GM12878 (cell line): ENCODE results near the gene GAL. TPM values are rescaled to one million over a fixed set of nuclear protein-coding genes. Genes with fewer than 3 reads are reported as not detected.

Experiments
- CBFB ChIP-seq: IDR thresholded peaks from 2 replicates; pipeline ENCODE4 v1.6.1; 2016; ENCODE audit warnings: antibody characterized with exemption, low read depth
- EZH2 ChIP-seq: IDR thresholded peaks from 2 replicates; pipeline ENCODE4 v1.6.1; 2012; ENCODE audit warnings: low read depth, mild to moderate bottlenecking, control low read depth, inconsistent platforms, low read length, borderline replicate concordance; ENCODE audit not compliant: control insufficient read depth
- JUND ChIP-seq: IDR thresholded peaks from 2 replicates; pipeline ENCODE4 v1.6.1; 2012; ENCODE audit warnings: low read depth, mild to moderate bottlenecking, low read length, improper control_type of control experiment, moderate library complexity
- MTA3 ChIP-seq: IDR thresholded peaks from 2 replicates; pipeline ENCODE4 v1.6.1; 2012; ENCODE audit warnings: low read length, inconsistent platforms, borderline replicate concordance
- NR2F1 ChIP-seq: fragments of 450-650 bp; conservative IDR thresholded peaks from 2 replicates; pipeline ENCODE4 v1.6.1; 2017; ENCODE audit warnings: mild to moderate bottlenecking
- RAD51 ChIP-seq: fragments of 450-650 bp; IDR thresholded peaks from 2 replicates; pipeline ENCODE4 v1.6.1; 2016; ENCODE audit warnings: moderate library complexity, mild to moderate bottlenecking, inconsistent platforms
- TCF3 ChIP-seq: IDR thresholded peaks from 2 replicates; pipeline ENCODE4 v1.6.1; 2012; ENCODE audit warnings: low read depth, mild to moderate bottlenecking, low read length, borderline replicate concordance; ENCODE audit not compliant: insufficient read depth
- polyA plus RNA-seq, 11 experiments: library from polyadenylated mRNA; depleted of rRNA in 4 of 11; unstranded in 6 of 11; stranded (reverse) in 5 of 11; fragments of >200 nt; fragmentation: Nextera tagmentation in 4 of 11; fragmentation: Illumina TruSeq in 1 of 11; extraction: Ambion mirVana in 4 of 11; extraction: Trizol in 1 of 11; gene quantifications; 1 replicate in 1 of 11; 2 replicates in 10 of 11; pipeline versions ENCODE4 v1.2.1 to v1.2.3, GENCODE V29; 2011 to 2016; ENCODE audit warnings: inconsistent platforms in 2 of 11, missing spikeins in 2 of 11, low read depth in 1 of 11
- total RNA-seq, 4 experiments: library from RNA; depleted of rRNA in 3 of 4; stranded (reverse); fragments of >200 nt in 3 of 4; fragmentation: Illumina TruSeq in 1 of 4; extraction: Trizol in 1 of 4; gene quantifications; 2 replicates each; pipeline versions ENCODE4 v1.2.1 to v1.2.3, GENCODE V29; 2013 to 2021
- TF ChIP-seq, protein P1 (sequence below): fragments of 450-650 bp; IDR thresholded peaks from 2 replicates; pipeline ENCODE4 v1.6.1; 2017; ENCODE audit warnings: mild to moderate bottlenecking
- TF ChIP-seq, protein P2 (sequence below): IDR thresholded peaks from 2 replicates; pipeline ENCODE4 v1.6.1; 2012; ENCODE audit warnings: improper control_type of control experiment, low read depth, low read length; ENCODE audit not compliant: insufficient replicate concordance
- TF ChIP-seq, protein P3 (sequence below): fragments of 450-650 bp; IDR thresholded peaks from 2 replicates; pipeline ENCODE4 v1.6.1; 2016; ENCODE audit warnings: mild to moderate bottlenecking
- TF ChIP-seq, protein P4 (sequence below): fragments of 450-650 bp; IDR thresholded peaks from 2 replicates; pipeline ENCODE4 v1.6.1; 2017; ENCODE audit warnings: mild to moderate bottlenecking, low read depth, inconsistent platforms; ENCODE audit not compliant: poor library complexity, severe bottlenecking

The GAL gene
- total and polyA plus RNA-seq, 10 of the 15 experiments (the other 5 are each of a cell fraction or from before 2014, with no cell fraction given) = 0.35 TPM; not detected in 9

DNA sequence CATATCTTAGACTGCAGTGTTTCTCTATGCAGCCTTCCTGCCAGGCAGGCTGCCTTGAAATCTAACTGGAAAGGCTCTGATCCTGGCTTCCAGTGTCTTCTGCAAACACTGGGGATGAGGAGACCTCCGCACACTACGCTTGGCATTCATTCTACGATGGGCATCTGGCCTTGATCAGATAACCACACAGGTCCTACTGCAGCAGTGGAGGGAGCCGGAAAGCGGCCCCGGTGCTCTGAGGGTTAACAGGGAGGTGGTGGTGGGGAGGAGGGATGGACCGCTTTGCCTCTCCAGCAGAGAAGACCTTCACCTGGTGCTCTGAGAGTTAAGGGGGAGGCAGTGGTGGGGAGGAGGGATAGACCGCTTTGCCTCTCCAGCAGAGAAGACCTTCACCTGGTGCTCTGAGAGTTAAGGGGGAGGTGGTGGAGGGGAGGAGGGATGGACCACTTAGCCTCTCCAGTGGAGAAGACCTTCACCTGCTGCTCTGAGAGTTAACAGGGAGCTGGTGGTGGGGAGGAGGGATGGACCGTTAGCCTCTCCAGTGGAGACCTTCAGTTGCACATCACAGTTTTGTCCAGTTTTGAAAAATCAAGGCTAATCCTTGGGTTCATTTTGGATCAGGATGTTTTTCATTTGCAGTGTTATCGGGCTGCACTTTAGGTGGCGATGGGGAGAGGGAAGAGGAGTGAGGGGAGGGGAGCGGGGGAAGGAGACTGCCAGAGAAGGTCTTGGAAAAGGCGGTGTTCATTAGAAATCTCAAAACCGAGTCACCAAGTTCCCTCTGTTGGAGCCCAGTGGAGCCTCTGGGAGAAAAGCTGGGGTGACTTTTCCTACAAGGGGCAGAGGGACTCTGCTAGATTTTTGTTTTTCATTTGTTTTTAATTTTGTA, 5.6 kb downstream of the GAL start (continued):
- TF ChIP-seq JUND (no peak), NR2F1 (no peak), MTA3 (no peak), TCF3 (no peak), RAD51 (no peak), CBFB (no peak), EZH2 (no peak)
- TF ChIP-seq, protein P1, sequence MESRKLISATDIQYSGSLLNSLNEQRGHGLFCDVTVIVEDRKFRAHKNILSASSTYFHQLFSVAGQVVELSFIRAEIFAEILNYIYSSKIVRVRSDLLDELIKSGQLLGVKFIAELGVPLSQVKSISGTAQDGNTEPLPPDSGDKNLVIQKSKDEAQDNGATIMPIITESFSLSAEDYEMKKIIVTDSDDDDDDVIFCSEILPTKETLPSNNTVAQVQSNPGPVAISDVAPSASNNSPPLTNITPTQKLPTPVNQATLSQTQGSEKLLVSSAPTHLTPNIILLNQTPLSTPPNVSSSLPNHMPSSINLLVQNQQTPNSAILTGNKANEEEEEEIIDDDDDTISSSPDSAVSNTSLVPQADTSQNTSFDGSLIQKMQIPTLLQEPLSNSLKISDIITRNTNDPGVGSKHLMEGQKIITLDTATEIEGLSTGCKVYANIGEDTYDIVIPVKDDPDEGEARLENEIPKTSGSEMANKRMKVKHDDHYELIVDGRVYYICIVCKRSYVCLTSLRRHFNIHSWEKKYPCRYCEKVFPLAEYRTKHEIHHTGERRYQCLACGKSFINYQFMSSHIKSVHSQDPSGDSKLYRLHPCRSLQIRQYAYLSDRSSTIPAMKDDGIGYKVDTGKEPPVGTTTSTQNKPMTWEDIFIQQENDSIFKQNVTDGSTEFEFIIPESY = no peak
- TF ChIP-seq, protein P2, sequence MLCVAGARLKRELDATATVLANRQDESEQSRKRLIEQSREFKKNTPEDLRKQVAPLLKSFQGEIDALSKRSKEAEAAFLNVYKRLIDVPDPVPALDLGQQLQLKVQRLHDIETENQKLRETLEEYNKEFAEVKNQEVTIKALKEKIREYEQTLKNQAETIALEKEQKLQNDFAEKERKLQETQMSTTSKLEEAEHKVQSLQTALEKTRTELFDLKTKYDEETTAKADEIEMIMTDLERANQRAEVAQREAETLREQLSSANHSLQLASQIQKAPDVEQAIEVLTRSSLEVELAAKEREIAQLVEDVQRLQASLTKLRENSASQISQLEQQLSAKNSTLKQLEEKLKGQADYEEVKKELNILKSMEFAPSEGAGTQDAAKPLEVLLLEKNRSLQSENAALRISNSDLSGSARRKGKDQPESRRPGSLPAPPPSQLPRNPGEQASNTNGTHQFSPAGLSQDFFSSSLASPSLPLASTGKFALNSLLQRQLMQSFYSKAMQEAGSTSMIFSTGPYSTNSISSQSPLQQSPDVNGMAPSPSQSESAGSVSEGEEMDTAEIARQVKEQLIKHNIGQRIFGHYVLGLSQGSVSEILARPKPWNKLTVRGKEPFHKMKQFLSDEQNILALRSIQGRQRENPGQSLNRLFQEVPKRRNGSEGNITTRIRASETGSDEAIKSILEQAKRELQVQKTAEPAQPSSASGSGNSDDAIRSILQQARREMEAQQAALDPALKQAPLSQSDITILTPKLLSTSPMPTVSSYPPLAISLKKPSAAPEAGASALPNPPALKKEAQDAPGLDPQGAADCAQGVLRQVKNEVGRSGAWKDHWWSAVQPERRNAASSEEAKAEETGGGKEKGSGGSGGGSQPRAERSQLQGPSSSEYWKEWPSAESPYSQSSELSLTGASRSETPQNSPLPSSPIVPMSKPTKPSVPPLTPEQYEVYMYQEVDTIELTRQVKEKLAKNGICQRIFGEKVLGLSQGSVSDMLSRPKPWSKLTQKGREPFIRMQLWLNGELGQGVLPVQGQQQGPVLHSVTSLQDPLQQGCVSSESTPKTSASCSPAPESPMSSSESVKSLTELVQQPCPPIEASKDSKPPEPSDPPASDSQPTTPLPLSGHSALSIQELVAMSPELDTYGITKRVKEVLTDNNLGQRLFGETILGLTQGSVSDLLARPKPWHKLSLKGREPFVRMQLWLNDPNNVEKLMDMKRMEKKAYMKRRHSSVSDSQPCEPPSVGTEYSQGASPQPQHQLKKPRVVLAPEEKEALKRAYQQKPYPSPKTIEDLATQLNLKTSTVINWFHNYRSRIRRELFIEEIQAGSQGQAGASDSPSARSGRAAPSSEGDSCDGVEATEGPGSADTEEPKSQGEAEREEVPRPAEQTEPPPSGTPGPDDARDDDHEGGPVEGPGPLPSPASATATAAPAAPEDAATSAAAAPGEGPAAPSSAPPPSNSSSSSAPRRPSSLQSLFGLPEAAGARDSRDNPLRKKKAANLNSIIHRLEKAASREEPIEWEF = no peak
- TF ChIP-seq, protein P3, sequence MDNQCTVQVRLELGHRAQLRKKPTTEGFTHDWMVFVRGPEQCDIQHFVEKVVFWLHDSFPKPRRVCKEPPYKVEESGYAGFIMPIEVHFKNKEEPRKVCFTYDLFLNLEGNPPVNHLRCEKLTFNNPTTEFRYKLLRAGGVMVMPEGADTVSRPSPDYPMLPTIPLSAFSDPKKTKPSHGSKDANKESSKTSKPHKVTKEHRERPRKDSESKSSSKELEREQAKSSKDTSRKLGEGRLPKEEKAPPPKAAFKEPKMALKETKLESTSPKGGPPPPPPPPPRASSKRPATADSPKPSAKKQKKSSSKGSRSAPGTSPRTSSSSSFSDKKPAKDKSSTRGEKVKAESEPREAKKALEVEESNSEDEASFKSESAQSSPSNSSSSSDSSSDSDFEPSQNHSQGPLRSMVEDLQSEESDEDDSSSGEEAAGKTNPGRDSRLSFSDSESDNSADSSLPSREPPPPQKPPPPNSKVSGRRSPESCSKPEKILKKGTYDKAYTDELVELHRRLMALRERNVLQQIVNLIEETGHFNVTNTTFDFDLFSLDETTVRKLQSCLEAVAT = no peak
- TF ChIP-seq, protein P4, sequence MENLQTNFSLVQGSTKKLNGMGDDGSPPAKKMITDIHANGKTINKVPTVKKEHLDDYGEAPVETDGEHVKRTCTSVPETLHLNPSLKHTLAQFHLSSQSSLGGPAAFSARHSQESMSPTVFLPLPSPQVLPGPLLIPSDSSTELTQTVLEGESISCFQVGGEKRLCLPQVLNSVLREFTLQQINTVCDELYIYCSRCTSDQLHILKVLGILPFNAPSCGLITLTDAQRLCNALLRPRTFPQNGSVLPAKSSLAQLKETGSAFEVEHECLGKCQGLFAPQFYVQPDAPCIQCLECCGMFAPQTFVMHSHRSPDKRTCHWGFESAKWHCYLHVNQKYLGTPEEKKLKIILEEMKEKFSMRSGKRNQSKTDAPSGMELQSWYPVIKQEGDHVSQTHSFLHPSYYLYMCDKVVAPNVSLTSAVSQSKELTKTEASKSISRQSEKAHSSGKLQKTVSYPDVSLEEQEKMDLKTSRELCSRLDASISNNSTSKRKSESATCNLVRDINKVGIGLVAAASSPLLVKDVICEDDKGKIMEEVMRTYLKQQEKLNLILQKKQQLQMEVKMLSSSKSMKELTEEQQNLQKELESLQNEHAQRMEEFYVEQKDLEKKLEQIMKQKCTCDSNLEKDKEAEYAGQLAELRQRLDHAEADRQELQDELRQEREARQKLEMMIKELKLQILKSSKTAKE = no peak
- TF ChIP-seq, all 136 proteins: peak for 0
